NCI-H1694 treated with DMSO at 0.1 percent for 48 hours (cell line): ENCODE data around the gene RNF128.

Experiments used
- DNase-seq: peaks from one replicate; lab custom pipeline; 2025; lab: John Stamatoyannopoulos, UW

RNF128 gene, protein sequence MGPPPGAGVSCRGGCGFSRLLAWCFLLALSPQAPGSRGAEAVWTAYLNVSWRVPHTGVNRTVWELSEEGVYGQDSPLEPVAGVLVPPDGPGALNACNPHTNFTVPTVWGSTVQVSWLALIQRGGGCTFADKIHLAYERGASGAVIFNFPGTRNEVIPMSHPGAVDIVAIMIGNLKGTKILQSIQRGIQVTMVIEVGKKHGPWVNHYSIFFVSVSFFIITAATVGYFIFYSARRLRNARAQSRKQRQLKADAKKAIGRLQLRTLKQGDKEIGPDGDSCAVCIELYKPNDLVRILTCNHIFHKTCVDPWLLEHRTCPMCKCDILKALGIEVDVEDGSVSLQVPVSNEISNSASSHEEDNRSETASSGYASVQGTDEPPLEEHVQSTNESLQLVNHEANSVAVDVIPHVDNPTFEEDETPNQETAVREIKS

DNA sequence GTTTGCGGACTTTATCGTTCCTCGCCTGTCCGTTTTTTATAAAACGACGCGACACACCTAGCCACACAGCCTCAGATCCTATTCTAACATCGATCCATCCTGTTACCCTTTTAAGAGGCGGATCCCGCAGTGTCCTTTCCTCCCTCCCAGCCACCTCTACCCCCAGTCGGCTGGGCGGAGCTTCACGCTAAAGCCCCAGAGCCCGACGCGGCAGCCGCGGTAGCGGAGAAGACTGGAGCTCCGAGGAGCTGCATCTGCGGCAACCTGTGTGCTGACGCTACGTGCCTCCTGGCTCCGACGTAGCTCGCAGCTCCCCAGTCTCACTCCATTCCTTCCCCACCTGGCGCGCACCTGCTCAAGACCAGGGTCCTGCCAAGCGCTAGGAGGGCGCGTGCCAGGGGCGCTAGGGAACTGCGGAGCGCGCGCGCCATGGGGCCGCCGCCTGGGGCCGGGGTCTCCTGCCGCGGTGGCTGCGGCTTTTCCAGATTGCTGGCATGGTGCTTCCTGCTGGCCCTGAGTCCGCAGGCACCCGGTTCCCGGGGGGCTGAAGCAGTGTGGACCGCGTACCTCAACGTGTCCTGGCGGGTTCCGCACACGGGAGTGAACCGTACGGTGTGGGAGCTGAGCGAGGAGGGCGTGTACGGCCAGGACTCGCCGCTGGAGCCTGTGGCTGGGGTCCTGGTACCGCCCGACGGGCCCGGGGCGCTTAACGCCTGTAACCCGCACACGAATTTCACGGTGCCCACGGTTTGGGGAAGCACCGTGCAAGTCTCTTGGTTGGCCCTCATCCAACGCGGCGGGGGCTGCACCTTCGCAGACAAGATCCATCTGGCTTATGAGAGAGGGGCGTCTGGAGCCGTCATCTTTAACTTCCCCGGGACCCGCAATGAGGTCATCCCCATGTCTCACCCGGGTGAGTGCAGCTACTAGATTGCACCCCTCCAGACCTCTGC is at the start of gene RNF128:
RNF128 (plus strand) TSS at position 217 of the 953 bp plus-strand sequence; CDS start at position 430, 213 bp downstream.
- no peak for DNase-seq

DNA sequence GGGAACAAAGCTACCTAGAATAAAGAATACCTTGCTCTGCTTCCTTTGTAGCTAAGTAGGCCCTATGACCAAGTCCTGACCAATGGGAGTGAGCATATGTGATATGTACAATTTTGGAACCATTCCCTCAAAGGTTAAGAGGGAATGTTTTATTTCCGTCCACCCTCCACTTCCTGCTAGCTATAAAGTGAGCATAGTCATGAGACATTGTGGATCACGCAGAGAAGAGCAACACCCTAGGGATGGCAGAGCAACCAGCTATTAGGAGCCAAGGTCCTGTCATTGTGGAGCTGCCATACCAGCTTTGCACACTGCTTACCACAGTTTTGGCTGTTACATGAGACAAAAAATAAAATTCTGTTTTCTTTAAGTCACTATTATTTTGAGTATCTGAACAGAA is 45.8 kb upstream of the RNF128 start:
- DNase-seq: no peak

DNA sequence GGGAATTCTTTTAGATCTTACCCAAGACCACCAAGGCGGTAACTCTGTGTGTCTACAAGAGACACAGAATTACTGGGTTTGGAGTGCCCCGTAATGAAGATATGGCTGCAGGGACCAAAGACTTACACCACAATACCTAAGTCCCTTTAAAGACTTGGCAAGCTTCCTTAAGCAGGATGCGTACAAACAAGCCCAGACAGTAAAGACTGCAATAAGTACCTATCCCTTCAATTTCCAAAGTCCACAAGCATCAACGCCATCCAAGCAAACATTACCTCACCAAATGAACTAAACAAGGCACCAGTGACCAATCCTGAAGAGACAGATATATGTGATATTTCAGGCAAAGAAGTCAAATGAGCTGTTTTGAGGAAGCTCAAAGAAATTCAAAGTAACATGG is 42.3 kb upstream of the RNF128 start:
- no peak for DNase-seq

DNA sequence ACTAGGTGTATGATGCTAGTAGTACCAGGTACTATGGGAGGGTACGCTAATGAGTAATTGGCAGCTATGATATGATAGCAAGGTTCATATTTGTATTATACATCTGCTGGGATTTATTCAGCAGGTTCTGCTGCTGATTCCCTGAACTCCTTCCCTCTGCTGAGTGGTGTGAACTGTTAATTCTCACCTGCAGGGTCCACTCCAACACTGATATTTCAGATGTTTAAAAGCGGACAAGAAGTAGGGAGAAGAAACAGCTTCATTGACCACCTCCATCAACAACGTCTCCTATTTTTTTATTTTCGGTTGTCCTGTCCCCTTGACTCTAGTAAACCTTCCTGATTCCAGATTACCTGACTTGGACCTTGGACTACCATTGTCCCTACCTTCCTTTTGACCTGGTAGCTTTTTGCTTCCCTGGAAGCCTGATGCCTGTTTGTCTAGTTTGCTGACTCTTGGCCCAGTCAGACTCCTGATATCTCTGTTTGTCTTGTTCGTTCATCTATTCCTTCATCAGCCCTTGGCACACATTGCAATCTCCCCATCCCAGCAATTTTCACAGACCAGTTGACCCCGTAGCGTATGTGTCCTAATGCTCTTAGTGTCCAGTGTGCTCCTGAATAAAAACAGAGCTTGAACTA is 34.0 kb upstream of the RNF128 start:
- DNase-seq: no peak

DNA sequence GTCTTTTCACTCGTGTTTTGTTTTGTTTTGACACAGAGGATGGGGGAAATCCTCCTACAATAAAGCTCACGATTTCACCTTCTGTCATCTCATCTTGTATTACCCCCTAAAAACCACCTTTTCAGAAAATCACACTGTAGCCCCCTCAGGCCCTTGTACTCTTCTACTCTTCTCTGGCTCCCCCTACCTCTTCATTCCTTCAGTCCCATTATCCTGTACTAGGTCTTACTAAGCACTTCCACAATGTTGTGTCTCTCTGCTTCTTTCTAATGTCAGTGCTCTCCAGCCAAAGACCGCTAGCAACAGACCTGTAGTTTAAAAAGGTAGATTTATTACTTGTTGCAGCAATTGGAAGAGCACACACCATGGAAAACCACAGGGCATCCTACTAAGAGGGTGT is 30.0 kb upstream of the RNF128 start:
- DNase-seq: no peak

DNA sequence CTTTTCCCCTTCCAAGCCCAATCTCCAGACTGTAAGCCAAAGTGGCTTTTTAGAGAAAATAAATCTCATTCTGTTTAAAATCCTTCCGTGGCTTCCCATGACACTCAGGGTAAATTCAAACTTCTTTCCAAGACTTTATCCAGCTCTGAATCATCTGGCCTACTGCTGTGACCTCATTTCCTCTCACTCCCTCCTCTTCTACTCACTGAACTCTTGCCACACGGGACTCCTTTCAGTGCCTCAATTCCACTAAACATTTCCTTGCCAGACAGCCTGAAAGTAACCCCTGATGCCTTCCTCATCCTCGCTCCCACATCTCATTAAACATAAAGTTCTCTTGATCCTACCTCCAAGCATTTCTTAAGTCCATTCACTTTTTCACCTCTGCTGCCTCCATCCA is 27.8 kb upstream of the RNF128 start:
- no peak for DNase-seq

DNA sequence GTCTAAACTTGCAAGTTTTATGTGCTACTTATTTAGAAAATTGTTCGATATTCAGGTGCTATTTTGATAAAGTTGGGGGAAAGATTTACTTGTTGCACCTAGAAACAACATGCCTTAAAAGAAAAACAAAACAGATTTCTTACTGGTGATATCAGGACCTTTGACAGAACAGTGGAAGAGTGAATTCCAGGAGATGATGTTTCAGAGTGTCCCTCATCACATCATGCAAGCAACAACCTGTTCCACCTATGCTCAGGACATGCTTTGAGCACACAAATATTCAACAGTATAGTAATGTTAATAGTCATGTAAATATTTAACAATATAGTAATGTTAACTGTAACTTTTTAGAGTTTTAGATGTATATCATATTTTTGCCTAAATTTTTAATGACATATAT is 23.9 kb upstream of the RNF128 start:
- DNase-seq: no peak

DNA sequence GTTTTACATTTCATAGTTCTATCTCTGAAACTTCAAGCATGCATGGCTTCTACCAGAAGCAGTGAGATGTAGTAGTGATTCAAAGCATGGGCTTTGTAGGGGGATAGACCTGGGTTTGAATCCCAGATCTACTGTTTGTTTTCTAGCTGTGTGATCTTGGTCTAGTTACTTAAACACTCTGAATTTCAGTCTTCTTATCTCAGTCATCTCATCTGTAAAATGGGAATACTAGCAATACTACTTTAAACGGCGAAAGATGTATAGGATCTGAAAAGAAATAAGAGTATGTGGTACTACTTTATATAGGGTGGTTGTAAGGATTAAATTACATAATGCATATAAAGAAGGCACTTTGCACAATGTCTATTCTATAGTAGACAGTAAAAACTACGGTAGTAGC is 20.0 kb upstream of the RNF128 start:
- DNase-seq: no peak

DNA sequence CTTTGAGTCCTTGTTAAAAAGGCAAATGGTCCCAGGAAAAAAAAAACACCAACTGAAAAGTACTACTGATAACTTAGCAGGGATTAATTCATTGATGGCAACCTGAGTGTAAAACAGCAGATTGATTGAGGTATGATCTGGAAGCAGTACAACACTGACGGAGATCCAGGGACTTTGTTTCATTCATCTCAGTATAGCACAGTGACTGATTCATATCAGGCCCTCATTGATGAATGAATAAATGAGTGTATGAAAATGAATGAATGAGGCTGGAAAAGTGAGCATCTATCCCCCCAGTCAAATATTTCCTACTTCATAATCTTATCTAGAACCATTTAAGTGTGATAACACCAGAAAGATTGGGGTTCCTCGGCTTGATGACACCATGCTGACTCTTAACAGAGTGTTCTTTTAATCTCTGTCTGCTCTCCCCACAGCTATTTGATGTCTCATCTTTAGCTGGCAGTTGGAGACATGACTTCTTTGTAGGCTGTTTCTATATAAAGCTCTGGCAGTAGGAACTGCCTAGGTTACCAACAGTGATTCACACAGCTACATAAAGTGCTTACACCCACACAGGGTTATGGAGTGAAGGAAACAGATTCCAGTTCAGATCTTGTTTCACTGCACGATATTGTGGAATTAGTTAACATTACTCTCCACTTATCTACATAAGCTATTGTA is 18.6 kb upstream of the RNF128 start:
- DNase-seq: no peak

DNA sequence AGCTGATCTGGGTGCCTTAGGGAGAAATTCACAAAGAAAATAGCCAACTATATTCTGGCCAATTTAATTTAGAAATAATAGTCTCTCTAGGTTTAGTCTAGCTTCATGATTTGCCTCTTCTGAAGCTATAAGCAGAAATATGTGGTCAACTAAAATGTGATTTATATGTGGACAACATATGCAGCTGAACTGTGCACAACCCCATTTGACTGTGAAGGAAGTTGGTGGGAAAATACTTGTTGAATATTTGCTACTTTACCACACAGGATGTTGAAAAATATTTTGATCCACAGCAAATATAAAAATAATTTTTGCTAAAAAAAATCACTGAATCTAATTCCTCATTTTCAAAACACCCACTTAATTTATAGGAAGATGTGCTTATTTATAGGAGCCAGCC is 15.7 kb upstream of the RNF128 start:
- no peak for DNase-seq

DNA sequence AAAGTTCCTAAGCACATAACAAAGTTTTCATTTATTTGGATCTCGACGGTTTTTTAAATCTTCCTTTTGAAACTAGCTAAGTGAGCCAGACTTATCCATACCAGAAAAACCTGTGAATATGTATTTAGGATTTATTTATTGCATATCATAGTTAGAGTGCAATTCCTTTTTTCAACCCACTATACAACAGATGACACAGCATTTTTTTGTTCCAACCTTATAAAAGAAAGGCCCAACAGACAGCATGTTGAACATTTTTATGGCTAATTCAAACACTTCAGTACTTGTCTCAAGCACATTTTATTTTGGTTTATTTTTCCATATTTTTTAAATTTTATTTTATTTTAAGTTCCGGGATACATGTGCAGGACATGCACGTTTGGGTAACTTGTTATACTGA is 15.1 kb upstream of the RNF128 start:
- DNase-seq: no peak

DNA sequence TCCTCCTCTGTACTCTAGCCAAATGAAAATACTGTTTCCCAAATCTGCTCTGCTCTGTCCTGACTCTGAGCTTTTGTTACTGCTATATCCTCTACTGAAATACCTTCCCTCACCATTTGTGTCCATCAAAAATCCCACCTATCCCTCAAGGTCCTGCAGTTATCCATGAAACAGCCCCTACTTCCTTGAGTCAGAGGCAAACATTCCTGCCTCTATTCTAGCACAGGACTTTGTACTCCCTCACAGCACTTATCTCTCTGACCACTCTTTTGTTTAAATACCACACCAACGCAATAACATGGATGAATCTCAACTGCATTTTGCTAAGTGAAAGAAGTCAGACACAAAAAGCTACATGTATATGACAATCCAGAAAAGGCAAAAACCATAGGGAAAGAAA is 10.5 kb upstream of the RNF128 start:
- no peak for DNase-seq

DNA sequence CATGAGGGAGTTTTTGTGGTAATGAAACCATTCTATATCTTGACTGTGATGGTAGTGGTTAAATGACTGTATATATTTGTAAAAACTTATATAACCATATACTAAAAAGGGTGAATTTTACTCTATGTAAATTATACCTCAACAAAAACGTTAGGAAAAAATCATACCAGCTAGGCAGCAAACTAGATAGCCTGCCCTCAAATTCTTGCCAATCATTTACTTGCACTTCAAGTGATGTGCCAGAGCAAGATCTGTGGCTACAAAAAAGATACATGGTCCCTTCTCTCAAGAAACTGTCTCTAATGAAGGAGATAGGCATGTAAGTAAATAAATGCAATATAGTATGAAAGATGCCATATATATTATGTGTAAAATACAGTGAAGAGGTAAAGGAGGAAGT is 10.0 kb upstream of the RNF128 start:
- DNase-seq: no peak

DNA sequence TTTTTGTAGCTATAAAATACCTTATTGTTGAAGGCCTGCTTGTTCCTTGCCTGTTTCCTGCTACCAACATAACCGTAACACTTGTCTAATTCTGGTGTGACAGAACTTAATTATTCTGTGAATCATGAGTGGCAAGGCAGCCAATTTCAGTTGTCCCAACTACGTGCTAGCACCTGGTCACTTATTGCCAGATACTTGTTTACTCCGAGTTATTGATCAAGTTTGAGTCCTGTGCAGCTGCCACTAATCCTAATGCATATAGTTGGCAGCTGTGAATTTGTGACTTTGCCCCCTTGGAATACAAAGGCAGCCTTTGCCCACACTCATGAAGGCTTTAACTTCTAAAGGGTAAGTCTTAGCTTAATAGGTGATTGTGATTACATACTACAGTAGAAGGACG is 7.8 kb upstream of the RNF128 start:
- DNase-seq: no peak

DNA sequence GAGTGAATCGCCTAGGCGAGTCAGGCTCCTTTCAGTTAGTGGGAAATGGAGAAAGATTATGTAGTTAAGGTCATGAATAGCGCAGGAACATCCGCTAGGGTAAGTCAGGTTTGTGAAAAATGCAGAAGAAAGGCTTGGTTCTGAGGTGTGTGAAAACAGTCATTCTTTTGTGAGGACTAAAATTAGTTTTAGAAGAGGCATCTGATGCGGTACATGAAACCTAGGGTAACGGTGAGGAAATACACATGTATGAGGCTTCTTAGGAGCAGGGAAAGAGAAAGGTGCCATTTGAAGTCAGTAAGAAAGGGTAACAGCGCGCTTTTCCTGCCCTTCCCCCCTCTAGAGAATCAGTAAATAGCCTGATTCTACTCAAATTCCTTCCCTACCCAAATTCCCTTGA is 570 bp upstream of the RNF128 start:
- DNase-seq: no peak

DNA sequence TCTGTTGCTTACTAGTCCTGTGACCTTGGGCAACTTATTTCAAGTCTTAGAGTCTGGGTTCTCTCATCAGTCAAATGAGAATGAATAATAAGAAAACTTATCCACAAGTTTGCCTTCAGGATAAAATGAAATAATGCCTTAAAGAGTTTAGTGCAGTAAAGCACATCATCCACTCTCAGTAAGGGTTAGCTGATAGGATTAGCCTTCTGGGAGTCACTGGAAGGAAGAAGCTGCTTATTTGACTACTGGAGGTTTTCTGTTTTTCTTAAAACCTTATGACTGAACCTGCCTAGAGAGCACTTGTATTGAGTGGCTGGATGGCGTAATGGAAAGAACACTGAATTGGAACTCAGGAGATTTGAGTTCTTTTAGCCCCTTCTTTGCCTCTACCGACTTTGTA is 1.8 kb downstream of the RNF128 start:
- no peak for DNase-seq

DNA sequence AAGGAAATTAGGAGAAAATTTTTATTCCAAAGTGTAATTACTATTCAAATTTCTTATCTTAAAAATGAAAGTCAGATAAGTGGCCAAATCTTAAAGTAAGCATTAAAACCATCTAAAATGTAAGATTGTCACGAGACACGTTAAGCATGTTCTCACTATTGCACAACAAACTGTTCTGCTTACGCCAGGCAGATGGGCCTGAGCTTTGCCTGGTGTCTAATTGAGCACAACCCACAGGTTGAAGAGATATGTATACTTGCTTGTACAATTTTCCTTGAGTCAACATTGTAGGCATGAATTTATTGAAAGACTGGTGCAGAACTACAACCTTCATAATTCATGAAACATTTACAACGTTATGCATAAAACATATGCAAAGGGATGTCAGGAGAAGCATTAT is 3.9 kb downstream of the RNF128 start:
- no peak for DNase-seq

DNA sequence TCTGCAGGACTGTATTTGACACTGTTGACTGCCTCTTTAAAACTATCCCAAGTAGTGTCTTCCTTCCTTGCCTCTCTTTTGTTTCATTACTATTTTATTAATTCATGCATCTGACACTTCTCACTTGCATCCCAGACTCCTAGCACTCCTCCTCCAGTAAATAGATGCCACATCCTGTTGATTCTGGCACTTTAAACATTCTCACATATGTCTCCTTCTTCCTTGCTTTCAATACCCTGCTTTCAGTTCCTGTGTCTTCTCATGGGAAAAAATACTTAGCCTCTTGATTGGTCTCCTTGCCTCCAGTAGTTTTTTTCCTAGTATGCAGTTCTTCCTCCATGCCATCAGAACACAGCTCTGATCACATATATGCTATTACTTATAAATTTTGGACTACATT is 5.1 kb downstream of the RNF128 start:
- DNase-seq: no peak

DNA sequence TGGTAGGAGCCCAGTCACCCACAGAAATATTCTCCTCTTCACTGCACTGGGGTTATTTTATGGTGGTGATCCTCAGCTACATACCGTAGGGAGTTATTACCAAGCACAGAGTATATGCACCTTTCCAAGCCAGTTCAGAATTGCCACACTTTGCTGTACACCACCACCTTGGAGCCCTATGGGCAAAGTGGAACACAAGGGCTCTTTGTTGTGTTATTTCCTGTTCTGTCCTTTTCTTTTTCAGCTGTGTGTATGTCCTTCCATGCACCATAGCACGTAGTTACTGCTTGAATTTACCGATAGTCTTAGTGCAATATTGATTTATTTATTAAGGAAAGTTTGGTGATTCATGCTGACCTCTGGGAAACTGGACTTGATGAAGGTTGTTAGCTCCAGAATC is 8.3 kb downstream of the RNF128 start:
- no peak for DNase-seq

DNA sequence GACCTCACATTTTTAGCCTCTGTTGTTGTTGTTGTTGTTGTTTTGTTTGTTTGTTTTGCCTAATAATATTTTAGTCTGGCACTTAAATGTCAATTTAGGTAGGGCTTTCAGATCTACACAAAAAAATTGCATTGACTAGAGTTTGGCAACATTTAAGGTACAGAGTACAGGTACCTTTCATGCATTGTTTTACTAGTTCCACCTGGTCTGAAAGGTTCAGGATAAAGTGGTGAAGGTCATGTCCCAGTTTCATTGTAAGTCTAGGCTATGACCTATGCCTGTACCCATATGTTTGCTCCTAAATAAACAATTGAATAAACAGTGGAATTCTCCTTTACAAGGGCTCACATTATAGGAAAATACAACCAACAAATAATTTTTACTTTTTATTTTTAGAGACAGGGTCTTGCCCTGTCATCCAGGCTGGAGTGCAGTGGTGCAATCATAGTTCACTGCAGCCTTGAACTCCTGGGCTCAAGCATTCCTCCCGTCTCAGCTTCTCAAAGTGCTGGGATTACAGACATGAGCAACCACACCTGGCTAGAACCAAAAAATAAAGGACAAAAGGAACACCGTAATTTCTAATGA is 13.8 kb downstream of the RNF128 start:
- DNase-seq: no peak

DNA sequence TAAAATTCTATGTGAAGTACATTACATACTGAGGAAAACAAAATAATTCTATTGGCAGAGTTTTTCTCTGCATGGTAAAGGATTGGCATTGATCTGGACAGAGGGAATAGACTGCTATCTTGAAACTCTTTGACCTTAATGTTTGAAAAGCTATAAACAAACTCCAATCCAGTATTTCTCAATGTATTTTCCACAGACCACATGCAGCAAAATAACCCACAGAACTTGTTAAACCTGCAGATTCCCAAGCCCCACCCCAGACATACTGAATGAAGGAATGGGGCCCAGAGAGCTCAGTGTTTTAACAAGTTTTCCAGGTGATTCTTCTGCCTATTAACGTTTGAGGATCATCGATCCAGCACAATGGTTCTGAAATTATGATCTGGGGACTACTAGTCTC is 15.7 kb downstream of the RNF128 start:
- DNase-seq: no peak

DNA sequence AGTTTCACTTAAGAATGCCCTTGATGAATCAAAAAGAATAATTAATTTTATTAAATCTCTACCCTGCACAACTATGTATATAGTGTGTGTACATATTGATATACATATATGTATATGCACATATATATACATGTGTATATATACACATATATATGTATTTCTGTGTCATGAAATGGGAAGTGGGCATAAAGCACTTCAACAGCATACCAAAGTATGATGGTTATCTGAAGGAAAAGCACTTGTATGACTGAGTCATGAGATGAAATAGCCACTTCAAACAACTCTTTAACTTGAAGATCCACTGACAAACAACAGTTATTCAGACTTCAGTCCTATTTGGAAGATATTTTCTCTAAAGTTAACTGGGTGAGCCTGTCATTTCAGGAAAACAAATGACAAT is 16.3 kb downstream of the RNF128 start:
- DNase-seq: no peak
